ENCODE data around the gene CASP6.
"Not testable (repeated sequence)": the region's sequence is repeated elsewhere in the genome, so short reads cannot be mapped to it uniquely, and the experiment has no call there.

The CASP6 gene

GRCh38 chr4:109690690-109691410, 12.4 kb downstream of the CASP6 start:
- DNase-seq (ENCODE audit: extremely low spot score) = no peak
- ChIA-PET CTCF (interaction anchor here (1.0 to 1.5 kb wide), 4 partner anchors 9 to 27 kb away, joined by 3 to 5 read pairs (median 4); no protein-coding TSS in a partner anchor), POLR2A (no interaction called here)
- no peak for TF ChIP-seq CTCF (IDR thresholded peaks at IDR 0.05; ENCODE audit: control extremely low read depth, extremely low read depth, low read depth, missing control alignments)

GRCh38 chr4:109684727-109685126, 18.5 kb downstream of the CASP6 start:
- TF ChIP-seq CTCF (IDR thresholded peaks at IDR 0.05; ENCODE audit: control extremely low read depth, extremely low read depth, low read depth, missing control alignments) = no peak
- ChIA-PET POLR2A (no interaction called here), CTCF (interaction anchor here (1.0 to 1.7 kb wide), 4 partner anchors 11 to 19 kb away, joined by 3 to 4 read pairs (median 3); partner anchors contain the start of gene CASP6)
- DNase-seq (ENCODE audit: extremely low spot score) = no peak

- POLR2A ChIA-PET = no interaction called here
- CTCF ChIA-PET = interaction anchor here (1.0 to 1.7 kb wide), 4 partner anchors 12 to 251 kb away, joined by 3 to 4 read pairs (median 4); partner anchors contain the start of gene SEC24B
- DNase-seq (ENCODE audit: extremely low spot score) = no peak
- TF ChIP-seq CTCF (IDR thresholded peaks at IDR 0.05; ENCODE audit: control extremely low read depth, extremely low read depth, low read depth, missing control alignments) = no peak
Observed at GRCh38 chr4:109683621-109684253, 19.5 kb downstream of the CASP6 start.

GRCh38 chr4:109682875-109683274, 20.4 kb downstream of the CASP6 start:
- DNase-seq (ENCODE audit: extremely low spot score) = no peak
- CTCF ChIA-PET = interaction anchor here (1.0 to 1.4 kb wide), 2 partner anchors 37 to 250 kb away, joined by 3 to 4 read pairs; partner anchors contain the start of gene SEC24B
- TF ChIP-seq CTCF (IDR thresholded peaks at IDR 0.05; ENCODE audit: control extremely low read depth, extremely low read depth, low read depth, missing control alignments) = no peak
- POLR2A ChIA-PET = no interaction called here

DNA sequence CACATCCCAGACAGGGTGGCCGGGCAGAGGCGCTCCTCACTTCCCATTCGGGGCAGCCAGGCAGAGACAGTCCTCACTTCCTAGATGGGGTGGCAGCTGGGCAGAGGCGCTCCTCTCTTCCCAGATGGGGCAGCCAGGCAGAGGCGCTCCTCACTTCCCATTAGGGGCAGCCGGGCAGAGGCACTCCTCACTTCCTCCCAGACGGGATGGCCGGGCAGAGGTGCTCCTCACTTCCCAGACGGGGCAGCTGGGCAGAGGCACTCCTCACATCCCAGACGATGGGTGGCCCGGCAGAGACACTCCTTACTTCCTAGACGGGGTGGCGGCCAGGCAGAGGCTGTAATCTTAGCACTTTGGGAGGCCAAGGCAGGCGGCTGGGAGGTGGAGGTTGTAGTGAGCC, 24.3 kb downstream of the CASP6 start:
- CTCF ChIA-PET; POLR2A ChIA-PET; DNase-seq (ENCODE audit: extremely low spot score): not testable (repeated sequence)

DNA sequence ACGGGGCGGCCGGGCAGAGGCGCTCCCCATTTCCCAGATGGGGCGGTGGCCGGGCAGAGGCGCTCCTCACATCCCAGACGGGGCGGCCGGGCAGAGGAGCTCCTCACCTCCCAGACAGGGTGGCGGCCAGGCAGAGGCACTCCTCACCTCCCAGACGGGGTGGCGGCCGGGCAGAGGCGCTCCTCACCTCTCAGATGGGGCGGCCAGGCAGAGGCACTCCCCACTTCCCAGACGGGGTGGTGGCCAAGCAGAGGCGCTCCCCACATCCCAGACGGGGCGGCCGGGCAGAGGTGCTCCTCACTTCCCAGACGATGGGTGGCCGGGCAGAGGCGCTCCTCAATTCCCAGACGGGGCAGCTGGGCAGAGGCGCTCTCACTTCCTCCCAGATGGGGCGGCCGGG, 24.8 kb downstream of the CASP6 start:
- DNase-seq (ENCODE audit: extremely low spot score); CTCF ChIA-PET; POLR2A ChIA-PET: not testable (repeated sequence)

DNA sequence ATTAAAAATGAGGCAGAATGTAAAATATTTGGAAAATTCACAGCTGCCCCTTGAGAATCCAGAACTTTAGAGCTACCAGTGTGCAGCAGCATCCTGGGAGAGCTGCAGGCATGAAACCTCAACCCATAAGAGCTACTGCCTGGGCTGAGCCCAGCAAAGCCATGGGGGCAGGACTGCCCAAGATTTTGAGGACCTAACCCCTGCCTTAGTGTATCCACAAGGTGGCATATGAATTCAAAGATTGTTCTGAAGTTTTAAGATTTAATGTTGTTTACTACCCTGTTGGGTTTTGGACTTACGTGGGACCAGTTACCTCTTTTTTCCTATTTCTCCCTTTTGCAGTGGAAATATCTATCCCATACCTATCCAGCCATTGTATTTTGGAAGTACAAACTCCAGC, 26.4 kb downstream of the CASP6 start:
- no peak for DNase-seq (ENCODE audit: extremely low spot score)
- no peak for TF ChIP-seq CTCF (IDR thresholded peaks at IDR 0.05; ENCODE audit: control extremely low read depth, extremely low read depth, low read depth, missing control alignments)
- ChIA-PET POLR2A (no interaction called here), CTCF (interaction anchor here (1.5 kb wide), 1 partner anchor 9 kb away, joined by 3 read pairs; no protein-coding TSS in a partner anchor)

All from GM10248 (cell line).